ENCODE results near the gene ZNF335.
A peak's percentile ranks its signal among the peaks of the same experiment; 100 is the strongest.

Gene ZNF335

DNA sequence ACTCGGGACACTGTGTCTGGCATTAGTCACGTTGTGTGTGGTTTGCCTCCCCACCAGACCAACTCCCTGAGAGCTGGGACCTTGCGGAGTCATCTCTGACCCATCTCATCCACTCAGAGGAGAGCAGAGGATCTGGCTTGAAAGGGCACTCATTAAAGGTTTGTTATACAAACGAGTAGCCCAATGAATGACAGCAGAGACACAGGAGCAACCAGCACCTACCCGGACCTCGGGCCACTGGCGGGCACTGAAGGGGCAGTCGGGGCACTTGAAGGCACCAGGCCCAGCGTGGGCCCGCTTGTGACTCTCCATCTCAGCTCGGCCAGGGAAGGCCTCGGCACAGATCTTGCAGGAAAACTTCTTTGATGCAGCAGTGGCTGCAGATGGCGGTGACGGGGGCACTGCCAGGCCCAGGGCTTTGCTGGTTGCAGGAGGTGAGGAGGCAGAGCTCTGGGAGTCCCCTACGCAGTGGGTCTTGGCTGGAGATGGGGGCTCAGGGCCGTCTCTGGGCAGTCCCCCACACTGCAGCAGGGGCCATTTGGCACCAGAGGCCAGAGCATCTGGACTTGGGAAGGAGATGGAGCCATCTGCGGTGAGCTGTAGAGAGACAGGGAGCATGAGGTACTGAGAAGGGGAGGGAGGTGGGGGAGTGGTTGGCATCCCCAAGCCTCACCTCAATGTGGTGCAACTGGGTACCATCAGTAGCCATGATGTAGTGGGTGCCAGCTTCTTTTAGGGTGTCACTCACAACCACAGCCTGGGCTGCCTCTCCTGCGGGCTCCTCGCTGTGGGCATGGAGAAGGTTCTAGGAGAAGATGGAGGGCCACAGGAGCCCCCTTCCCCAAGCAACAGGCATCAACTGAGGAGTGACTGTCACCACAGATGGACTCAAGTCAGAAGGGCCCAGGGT is 19.8 kb downstream of the ZNF335 start:
- no peak for DNase-seq (ENCODE audit: low read depth)

DNA sequence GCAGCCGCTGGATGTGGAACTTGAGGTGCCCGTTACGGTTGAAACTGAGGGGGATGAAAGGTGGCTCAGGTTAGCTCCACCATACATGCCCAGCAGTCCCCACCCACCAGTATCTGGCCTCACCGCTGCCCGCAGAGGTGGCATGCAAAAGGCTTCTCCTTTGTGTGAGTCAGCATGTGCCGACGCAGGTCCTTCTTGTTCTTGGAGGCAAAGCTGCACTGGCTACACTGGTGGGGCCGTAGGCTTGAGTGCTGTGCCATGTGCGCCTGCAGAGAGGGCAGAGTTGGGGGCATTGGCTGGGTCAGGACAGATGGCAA is 21.7 kb downstream of the ZNF335 start:
- no peak for DNase-seq (ENCODE audit: low read depth)

DNA sequence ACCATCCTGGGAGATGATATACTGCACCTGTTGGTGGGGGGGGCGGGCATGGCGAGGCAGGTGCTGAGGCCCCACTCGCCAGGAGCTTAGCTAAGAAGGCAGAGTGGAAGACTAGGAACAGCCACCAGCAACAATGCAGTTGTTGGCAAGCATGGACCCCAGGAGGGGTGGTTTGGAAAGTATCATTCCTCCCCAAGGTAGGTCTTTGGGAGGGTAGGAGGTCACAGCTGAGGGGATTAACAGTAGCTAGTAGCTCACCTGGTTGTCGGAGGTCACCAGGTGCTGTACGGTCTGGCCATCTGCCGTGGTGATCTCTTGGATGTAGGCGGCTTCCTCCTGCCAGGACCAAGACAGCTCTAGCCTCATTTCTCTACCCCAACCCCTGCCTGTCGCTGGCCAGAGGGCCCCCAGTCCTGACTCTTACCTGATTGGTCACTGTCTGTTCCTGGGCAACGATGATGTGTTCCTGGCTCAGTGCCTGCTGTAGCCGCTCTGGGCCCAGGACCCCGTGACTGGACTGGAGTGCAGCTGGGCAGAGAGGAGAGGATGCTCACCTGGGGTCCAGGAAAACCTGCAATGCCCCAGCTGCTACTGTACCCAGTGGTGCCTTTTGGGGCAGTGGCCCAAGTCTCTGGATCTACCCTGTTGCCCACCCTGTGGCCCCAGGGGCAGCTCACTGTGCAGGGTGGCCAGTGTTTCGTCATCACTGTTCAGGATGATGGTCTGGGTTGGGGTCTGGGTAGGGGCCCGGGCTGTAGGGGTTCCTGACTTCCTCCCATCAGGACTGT is 22.3 kb downstream of the ZNF335 start:
- DNase-seq (ENCODE audit: low read depth) = no peak

DNA sequence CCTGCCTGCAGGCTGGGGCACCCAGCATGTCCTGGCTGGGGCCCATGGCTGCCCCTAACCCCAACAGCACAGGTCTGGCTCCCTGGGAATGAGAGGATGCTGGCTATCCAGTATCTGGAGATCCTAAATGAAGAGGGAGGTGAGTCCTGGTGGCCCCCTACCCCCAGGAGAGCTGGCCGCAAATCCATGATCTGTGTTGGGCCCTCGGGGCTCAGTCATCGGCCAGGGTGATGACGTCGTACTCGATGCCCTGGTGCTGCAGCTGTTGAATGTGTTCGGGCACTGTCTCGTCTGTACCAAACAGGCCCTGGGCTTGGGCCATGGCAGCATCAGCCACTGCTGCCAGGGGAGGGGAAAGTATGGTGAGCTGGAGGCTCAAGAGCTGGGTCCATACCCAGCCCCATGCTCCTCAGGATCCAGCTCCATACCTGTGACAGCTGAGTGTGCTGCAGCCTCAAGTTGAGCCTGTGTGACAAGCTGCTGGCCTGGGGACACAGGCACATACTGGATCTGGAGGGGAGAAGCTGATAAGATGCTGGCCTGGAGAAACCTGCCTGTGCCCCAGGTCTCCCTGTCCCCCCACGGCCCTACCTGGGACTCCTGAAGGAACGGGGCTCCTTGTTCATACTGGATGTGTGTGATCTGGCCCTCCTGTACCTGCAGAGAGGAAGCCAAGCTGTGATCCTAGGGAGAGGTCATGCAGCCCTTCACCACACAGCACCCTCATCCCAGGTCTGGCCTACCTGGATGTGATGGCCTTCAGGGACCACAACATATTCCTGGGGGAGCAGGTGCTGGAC is 23.1 kb downstream of the ZNF335 start:
- no peak for DNase-seq (ENCODE audit: low read depth)

DNA sequence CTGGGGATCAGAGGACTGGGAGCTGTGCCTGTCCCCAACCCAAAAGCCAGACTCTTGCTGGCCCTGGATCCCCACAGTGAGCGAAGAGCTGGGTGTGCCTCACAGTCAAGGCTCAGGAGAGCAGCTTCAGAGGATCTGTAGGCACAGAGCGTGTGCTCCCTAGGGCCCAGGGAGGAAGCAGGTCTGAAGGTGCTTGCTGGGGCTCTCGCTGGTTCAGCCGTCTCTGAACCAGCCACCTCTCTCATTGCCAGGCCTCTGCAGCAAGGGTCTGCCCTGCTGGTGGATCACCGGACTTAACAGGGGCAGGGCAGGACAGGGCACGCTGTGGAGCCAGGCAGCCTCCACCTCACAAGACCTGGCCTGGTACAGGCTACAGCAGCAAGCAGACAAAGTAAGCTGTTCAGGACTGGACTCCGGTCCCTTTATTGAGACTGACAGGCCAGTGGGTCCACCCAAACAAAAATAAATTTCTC is 23.7 kb downstream of the ZNF335 start:
- DNase-seq (ENCODE audit: low read depth) = no peak

DNA sequence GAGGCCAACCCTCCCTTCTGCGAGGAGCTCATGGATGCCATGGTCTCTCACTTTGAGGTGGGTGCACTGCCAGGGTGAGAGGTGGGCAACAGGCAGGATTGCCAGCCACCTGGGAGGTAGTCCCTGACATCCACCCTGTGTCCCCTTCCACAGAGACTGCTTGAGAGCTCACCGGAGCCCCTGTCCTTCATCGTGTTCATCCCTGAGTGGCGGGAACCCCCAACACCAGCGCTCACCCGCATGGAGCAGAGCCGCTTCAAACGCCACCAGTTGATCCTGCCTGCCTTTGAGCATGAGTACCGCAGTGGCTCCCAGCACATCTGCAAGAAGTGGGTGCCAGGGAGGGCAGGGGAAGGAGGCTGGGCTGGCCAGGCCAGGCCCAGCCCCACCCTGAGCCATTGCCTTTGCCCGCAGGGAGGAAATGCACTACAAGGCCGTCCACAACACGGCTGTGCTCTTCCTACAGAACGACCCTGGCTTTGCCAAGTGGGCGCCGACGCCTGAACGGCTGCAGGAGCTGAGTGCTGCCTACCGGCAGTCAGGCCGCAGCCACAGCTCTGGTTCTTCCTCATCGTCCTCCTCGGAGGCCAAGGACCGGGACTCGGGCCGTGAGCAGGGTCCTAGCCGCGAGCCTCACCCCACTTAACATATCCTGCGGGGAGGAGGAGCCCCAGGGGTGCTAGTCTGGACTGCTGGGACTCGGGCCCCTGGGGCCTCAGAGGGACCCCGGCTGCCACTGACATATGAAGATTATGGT is 24.7 kb downstream of the ZNF335 start:
- DNase-seq (ENCODE audit: low read depth) = no peak

DNA sequence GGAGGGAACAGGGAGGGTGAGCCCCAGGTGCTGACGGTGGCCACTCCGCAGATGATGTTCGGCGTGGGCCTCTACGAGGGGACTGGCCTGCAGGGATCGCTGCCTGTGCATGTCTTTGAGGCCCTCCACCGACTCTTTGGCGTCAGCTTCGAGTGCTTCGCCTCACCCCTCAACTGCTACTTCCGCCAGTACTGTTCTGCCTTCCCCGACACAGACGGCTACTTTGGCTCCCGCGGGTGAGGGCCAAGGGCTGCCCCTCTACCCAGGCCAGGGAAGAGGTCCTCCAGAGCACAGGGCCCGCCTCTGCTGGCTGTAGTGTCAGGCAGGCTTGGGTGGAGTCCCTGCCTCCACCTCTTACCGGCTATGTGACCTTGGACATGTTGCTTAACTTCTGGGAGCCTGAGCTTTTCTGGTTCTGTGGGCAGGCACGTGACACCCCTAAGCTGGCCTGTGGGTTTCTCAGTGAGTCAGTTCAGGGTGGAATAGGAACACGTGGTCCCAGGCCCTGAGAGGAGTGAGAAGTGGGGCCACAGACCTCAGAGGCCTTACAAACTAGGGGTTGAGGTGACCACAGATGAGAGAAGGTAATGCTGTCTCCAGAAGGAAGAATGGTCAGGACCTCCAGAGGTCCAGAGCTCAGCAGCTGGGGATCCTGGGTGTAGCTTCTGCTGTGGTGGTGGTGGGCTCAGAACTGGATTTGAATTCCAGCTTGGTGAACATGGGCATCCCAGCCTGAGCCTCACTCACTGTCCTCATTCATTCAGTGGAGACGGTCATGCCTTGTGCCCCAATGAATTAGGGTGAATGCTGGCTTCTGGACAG is 25.6 kb downstream of the ZNF335 start:
- peak; percentile 24 for DNase-seq (ENCODE audit: low read depth)

DNA sequence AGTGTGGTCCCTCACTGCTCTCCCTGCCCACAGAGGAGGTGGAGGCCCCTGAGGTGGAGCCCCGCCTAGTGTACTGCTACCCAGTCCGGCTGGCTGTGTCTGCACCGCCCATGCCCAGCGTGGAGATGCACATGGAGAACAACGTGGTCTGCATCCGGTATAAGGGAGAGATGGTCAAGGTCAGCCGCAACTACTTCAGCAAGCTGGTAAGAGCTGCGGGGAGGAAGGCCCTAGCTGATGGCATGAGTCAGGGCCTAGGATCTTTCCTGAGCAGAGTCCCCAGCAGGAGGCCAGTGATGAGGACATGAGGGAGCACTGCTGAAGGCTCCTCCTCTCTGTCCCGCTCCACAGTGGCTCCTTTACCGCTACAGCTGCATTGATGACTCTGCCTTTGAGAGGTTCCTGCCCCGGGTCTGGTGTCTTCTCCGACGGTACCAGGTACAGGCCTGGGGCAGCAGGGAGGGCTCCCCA is 26.3 kb downstream of the ZNF335 start:
- DNase-seq (ENCODE audit: low read depth) = no peak

DNA sequence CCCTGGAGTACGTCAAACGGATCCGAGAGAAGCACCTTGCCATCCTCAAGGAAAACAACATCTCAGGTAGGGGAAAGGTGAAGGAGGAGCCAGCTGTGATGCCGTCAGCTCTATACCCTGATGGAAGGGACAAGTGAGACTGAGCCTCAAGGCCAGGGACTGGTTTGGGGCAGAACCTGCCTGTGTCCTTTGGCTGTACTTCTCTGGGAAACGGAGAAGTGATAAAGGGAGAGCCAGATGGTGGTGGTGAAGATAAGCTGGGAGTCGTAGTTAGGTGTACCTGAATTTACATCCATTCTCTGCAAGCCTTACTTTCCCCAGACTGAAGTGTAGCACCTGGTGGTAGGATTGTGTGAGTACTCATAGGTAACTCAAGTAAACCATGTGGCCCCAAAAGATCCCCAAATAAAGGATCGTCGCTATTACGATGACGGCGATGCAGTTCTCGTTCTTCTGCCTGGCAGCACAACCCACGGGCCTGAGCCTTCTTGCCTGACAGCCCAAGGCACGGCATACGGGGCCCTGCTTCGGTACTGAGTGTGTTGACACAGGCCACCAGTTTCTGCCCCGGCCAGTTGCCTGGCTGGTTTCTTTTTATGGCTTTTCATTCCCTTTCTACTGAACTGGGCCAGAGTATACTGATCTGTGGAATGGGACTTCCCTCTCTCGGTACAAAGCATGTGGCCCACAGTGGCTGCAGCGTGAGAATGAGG is 26.9 kb downstream of the ZNF335 start:
- DNase-seq (ENCODE audit: low read depth) = no peak

DNA sequence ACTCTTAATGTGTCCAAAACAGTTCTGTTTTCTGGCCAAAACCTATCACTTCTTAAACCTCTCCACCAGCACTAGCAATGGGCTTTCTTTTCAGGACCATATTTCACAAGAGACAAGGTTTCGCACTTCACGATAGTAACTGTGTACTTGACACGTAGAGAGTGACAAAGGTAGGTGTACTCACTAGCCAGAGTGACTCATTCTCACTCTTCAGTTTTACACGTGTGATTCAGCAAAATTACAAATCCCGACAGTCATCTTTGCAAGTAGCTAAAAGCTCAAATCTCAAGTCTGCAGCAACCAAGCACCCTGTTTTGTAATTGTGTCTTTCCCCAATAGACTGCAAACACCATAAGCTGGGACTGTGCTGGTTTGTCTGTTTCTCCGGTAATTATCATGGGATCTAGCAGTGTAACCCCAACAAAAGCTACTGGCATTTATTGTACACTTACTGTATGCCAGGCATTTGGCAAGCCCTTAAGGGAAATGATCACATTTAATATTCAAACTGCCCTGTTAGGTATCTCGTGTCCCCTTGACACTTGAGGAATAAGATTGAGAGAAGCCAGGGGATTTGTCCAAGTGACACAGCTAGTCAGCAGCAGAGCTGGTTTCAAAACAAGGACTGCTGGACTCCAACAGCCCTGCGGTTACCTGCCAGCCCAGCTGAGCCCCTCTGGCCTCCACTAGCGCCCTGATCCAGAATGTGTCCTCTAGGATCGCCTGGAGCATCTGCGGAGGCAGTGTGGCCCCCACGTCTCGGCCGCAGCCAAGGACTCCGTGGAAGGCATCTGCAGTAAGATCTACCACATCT is 27.6 kb downstream of the ZNF335 start:
- DNase-seq (ENCODE audit: low read depth) = no peak

DNA sequence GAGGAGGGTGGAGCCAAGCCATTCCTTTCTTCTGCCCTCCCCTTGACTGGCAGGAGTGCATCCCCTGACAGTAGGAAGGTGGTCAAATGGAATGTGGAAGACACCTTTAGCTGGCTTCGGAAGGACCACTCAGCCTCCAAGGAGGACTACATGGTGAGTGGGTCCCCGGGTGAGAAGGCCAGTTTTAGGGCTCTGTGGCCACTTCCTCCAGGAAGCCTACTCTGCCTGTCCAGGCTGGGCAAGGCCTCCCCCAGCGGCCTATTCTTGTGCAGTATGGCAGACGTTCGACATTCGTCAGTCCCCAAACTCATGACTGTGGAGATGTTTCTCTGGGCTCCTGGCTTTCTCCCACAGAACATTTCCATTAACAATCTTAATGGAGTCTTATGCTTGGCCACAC is 28.4 kb downstream of the ZNF335 start:
- DNase-seq (ENCODE audit: low read depth) = no peak

DNA sequence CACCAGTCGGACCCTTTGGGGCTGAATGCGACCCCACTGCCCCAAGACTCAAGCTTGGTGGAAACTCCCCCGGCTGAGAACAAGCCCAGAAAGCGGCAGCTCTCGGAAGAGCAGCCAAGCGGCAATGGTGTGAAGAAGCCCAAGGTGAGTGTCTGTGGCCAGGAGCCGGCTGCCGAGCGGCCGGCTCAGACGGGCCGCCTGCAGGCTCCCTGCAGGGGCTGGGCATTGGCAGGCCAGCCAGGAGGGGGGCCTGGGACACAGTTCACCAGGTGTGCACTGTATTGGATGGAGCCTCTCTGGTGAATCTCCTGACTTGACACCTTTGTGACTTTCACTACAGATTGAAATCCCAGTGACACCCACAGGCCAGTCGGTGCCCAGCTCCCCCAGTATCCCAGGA is 31.5 kb downstream of the ZNF335 start:
- DNase-seq (ENCODE audit: low read depth) = no peak

DNA sequence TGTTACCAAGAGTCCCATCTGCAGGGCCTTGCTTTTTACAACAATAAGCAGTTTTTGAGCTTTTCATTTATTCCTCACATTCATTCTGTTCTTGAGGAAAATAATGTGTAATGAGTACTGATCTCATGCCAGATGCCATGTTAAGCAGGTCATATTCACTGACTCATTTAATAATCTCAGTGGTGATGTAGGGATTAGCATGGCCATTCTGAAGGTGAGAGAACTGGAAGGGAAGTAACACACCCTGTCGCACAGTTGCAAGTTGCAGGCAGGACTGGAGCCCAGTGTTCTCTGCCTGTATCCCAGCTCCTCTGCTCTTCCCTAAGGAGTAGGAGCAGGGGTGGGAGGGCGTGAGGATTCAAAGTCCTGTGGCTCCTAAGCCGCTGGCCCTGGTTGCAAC is 31.9 kb downstream of the ZNF335 start:
- DNase-seq (ENCODE audit: low read depth) = no peak

DNA sequence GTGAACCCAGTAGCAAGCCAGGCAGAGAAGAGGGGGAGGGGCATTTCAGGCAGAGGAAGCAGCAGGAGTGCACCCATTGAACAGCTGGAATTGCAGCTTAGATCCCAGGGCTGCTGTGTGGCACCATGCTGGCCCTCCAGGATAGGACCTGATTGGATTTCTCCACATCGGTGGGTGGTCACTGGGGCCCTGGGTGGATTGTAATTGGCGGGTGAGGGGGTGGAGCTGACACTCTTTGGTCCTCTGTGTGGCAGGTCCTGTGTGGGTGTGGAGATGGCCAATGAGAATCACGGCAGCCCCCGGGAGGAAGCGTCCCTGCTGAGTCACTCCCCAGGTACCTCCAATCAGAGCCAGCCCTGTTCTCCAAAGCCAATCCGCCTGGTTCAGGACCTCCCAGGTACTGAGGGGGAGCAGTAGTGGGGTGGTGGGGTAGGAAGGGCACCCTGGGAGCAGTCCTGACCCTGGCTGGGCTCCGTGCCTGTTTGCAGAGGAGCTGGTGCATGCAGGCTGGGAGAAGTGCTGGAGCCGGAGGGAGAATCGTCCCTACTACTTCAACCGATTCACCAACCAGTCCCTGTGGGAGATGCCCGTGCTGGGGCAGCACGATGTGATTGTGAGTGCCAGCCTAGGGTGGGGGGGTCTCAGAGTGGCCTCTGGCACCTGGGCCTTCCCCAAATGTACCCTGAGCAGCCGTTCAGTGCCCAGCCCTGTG is 33.1 kb downstream of the ZNF335 start:
- DNase-seq (ENCODE audit: low read depth) = no peak

DNA sequence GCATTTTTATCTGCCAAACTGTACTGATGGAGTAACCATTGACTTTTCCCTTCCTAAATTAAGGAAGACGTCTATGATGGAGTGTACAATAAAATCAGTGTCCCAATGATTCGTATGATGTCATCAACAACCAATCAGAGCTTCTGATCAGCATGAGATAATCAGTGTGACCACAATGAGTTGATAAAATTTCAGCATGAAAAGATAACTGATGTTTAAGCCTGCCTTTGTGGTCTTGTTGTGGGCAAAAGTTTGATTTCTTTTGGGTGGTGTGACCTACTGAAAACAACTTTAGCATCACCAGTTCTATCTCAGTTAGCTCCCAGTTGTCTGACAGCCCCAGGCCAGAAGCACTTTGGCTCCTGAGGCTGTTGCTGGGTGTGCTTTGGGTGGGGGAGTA is 34.2 kb downstream of the ZNF335 start:
- no peak for DNase-seq (ENCODE audit: low read depth)

DNA sequence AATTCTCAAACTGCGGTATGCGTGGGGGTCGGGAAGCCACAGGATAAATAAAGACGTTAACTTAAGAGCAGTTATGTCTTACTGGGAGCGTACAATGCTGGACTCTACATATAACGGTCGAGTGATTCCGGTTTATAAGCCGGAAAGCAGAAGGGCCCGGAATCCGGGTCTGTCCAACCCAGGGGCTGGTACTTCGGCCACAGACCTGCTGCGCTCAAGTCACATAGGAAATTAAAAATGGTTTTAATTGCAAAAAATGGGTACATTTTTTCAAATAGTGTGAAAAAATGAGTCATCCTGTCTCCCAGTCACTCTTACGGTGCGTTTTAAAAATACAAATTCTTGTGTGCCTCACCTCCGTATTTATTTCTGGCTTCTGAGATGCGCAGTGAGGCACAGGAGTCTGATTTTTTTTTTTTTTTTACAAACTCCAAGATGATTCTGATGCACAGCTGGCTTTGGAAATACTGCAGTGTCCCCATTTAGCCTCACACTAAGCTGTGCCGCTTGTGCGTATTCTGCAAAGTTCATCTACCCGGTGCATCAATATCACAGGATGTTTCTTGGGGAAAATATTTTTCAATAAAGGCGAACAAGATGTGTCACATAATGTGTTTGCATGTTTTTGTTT is 36.5 kb downstream of the ZNF335 start:
- DNase-seq (ENCODE audit: low read depth) = no peak

DNA sequence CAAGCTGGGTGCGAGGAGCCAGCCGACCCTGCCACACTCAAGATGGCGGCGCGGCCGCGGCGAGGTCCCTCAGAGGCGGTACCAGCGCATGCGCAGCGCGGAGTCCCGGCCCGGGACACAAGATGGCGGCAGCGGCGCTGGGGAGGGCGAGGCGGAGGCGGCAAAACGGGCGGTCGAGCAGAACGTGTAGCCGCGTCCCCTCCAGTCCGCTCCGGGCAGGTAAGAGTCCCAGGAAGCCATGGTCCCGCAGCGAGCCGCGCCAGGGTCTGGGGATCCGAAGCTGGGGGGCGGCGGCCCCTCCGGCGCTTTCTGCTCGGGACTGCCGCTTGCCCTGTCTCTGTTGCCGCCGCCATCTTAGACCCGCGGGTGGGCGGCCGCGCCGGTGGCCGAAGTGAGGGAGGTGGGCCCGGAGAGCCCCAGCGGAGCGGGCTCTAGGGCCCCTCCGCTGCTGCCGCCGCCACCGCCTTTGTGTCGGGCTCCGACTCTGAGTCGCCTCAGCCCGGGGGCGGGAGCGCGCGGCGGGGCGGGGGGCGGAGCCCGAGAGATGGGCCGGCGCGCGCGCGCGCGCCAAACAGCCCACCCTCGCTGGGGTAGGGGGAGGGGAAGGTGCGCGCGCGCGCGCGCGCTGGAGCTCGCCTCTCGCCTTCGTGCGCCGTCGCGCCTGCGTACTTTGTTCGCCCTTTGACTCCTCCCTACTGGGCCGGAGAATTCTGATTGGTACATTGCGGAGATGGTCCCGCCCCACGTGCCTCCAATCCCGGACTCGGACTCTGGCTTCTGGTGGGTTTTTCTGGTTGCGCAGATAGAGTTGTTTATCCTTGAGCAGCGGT is 37.2 kb downstream of the ZNF335 start, which contains the start of gene PCIF1:
PCIF1 (plus strand) TSS at position 98 of the 830 bp plus-strand sequence. CDS start 4,317 bp downstream, outside the sequence.
- DNase-seq (ENCODE audit: low read depth) = peak; percentile 97
